NCI-H146 (cell line): ENCODE results near the gene PLPPR3.

Source experiments
- DNase-seq: peaks from one replicate; lab custom pipeline; 2025; lab: John Stamatoyannopoulos, UW

The PLPPR3 gene

DNA sequence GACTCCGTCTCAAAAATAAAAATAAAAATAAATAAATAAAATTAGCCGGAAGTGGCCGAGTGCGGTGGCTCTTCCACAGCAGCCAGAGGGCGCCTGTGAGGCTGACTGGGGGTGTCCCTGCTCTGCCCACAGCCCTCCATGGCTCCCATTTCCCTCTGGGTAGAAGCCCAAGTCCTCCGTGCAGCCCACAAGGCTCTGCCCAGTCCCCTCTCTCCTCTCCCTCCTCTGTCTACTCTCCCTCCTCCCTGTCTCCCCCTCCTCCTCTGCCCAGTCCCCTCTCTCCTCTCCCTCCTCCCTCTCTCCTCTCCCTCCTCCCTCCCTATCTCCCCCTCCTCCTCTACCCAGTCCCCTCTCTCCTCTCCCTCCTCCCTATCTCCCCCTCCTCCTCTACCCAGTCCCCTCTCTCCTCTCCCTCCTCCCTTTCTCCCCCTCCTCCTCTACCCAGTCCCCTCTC is 50.4 kb downstream of the PLPPR3 start:
- no peak for DNase-seq

DNA sequence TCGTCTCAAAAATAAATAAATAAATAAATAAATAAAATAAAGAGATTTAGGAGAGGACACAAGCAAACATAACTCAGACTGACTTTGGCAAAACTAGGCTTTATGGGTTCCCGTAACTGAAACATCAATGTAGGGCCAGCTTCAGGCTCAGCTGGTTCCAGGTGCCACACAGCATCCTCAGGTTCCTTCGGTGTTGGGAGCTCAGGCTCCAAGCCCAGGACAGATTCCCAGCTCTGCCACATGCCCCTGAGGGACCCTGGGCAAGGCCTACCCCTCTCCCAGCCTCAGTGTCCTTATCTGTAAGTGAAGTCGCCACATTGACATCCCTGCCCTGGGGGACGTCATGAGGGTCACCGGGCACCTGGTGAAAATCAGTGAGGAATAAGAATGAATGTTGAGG is 52.1 kb downstream of the PLPPR3 start:
- DNase-seq = no peak

DNA sequence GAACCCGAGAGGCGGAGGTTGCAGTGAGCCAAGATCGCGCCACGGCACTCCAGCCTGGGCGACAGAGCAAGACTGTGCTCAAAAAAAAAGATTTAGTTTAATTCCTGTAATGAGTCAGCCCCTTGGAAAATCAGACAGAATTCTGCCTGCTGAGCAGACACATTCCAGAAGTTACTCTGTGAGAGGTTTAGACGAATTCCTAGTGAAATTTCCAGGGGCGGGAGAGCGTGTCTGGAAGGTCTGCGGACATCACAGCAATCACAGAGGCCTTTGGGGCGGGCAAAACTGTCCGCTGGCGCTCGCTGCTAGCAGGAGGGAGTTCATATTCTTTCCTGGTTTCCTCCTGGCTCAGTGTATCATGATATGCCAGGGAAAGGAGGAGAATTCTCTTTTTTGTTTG is 53.3 kb downstream of the PLPPR3 start:
- DNase-seq = no peak

DNA sequence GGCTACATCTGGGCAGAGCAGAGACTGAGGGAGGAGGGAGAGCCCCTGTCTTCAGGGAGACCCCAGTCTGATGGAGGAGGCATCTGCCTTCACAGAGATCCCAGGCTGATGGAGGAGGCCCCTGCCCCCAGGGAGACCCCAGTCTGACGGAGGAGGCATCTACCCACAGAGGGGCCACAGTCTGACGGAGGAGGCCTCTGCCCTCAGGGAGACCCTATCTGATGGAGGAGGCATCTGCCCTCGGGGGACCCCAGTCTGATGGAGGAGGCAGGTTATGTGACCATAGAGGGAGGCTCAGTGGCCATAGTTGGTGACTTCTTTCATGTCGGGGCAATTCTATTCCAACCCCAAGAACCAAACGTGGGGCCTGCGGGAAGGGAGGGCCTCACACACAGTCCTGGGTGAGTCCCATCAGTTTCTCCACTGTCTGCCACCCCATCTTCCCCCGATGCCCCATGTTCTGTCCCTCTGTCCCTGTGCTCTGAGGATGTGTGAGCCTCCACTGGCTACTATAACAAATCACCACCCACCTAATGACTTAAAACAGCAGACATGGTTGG is 56.5 kb downstream of the PLPPR3 start:
- no peak for DNase-seq

- no peak for DNase-seq
These were observed 57.5 kb downstream of the PLPPR3 start for GRCh38 chr19:764301-764700.

- DNase-seq = no peak
These were observed 57.9 kb downstream of the PLPPR3 start for GRCh38 chr19:763869-764268.

DNA sequence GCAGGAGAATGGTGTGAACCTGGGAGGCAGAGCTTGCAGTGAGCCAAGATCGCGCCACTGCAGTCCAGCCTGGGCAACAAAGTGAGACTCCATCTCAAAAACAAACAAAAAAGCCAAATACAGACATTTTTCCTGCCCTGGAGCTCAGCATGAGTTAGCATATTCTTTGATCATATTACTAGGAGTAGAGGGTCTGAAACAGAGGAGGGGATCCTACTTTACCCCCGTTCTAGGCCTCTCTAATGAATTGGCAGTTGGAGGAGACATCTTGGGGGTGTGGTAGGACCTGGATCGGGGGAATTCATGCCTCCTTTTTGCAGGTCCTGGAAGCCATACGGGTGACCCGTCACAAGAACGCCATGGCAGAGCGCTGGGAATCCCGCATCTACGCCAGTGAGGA is 58.6 kb downstream of the PLPPR3 start:
- no peak for DNase-seq
